CMK (cell line): Measurements from ENCODE around the gene HEBP1.

Source experiments
- DNase-seq: peaks from one replicate; pipeline ENCODE4 v3.0.0-alpha.2; 2010; ENCODE audit warnings: low read depth

Gene HEBP1

DNA sequence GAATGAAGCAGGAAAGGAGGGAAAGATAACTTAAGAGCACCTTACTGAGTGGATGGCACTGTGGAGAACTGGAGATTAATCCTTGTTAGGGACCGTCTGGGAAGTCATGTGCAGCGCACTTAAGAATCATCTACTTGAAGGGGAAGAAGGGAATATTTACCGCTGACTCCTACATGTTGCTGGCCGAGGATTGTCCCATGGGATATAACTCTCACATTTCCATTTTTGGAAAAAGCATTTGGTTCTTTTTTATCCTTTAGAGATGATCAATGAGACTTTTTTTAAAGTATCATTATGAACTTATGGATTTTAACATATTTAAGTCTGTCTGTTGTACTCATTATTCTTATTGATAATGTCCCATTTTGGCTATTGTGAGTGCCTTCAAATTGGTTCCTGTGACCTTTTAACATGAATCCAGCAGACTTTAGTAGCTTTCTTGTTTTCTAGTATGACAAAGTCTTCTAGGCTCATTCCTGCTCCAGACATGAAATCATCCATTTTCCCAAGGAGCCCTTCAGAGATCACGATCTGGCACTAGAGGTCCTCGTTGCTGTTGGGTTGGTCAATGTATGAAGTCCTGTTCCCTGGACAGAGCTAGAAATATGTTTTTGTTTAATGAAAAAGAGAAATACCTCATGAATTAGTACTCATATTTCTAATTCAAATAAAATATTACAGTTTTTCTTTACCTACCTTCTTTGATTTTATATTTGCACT lies 23.9 kb upstream of the HEBP1 start:
- no peak for DNase-seq

DNA sequence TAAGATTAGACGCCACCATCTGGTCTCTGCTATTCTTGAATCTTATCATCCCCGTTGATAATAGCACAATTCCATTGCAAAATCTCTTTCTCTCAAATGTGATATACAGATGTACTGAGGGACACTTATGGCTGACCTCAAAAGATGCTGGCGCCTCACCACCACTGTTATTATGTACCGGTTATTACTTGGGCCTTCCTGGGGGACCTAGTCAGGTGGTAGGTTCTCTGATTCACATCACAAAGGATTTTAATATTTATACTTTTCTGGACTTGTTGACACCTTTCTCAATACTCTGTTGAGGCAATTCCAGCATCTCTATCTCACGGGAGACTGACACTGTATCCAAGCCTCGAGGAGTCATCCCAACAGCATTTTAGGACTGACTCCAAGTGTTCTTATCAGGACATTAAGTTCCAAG lies 22.8 kb upstream of the HEBP1 start:
- no peak for DNase-seq

GRCh38 chr12:13011098-13011497 lies 11.0 kb upstream of the HEBP1 start:
- no peak for DNase-seq

GRCh38 chr12:13008741-13009380 lies 8.8 kb upstream of the HEBP1 start:
- no peak for DNase-seq

GRCh38 chr12:13007496-13008233 lies 7.6 kb upstream of the HEBP1 start:
- no peak for DNase-seq

- no peak for DNase-seq
Measured at GRCh38 chr12:13005649-13006048, 5.6 kb upstream of the HEBP1 start.

GRCh38 chr12:13004986-13005385 lies 4.9 kb upstream of the HEBP1 start:
- no peak for DNase-seq

- no peak for DNase-seq
Measured at GRCh38 chr12:13004361-13004760, 4.3 kb upstream of the HEBP1 start.

DNA sequence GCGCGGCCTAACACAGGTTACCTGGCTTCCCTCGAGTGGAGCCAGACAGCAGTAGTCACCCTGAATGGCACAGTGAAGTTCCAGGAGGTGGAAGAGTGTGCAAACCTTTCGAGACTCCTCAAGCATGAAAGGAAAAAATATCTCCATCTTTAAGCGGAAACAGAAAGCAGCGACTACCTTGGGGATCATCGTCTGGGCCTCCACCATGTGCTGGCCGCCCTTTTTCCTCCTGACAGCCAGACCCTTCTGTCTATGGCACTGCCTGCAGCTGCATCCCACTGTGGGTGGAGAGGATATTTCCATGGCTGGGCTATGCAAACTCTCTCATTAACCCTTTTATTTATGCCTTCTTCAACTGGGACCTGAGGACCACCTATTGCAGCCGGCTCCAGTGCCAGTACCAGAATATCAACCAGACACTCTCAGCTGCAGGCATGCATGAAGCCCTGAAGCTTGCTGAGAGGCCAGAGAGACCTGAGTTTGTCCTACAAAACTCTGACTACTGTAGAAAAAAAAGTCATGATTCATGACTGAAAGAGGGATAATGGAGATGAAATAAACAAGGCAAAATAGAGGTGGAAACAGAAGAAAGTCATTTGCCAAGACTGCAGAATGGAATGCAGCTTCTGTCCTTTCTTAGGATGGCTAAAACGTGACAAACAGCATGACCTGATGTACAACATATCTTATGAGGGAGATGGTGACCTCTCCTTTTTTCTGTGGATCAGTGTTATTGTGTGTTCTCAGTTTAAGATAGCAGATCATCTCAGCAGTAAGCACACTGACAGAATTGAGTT lies 2.4 kb upstream of the HEBP1 start:
- DNase-seq = no peak

DNA sequence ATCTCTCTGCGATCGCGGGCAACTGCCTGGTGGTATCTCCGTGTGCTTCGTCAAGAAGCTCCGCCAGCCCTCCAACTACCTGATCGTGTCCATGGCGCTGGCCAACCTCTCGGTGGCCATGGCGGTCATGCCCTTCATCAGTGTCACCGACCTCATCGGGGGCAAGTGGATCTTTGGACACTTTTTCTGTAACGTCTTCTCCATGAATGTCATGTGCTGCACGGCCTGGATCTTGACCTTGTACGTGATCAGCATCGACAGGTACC lies 1.6 kb upstream of the HEBP1 start:
- DNase-seq = no peak

DNA sequence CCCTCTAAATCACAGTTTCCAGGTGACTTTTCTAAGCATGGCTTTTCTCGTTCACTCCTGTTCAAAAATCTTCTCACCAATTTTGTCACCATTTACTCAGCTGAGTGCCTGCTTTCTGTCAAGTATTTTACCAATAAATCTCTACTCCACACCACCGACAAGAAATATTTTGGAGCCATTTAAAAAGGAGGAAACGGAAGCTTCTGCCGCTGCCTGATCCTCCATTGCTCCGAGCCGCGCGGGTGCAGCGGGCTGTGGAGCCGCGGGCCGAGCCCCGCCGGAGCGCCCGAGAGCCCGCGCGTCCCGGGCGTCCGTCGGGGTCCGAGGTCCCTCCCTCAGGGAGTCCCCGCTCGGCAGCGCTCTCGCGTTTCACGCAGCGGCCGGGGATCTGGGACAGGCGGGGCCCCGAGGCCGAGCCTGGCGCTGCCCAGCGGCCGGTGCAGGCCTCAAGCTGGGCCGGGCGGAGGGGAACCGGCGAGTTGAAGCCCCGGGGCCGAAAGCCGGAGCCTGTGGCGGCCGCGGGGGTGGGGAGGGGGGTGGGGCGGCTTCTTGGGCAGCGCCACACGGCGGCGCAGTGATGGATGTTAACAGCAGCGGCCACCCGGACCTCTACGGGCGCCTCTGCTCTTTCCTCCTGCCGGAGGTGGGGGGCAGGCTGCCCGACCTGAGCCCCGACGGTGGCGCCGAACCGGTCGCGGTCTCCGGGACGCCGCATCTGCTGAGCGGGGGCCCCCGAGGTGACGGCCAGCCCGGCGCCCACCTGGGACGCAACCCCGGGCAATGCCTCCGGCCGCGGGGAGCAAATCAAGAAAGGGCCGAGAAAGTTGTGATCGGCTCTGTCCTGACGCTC lies 1.1 kb upstream of the HEBP1 start:
- DNase-seq = no peak

DNA sequence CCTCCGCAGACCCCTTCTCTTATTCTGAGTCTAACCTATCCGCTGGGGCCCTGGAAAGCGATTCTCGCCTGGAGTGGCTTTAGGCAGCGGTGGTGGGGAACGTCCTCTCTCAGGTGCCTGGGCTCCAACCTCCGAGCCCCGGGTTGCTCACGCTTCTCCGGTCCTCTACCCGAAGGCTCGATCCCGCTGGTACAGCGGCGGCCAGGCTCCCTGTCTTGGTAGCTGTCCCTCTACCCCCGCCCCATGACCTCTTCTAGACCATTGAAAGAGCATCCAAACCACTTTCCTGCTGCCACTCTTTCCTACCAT lies 505 bp upstream of the HEBP1 start:
- no peak for DNase-seq

DNA sequence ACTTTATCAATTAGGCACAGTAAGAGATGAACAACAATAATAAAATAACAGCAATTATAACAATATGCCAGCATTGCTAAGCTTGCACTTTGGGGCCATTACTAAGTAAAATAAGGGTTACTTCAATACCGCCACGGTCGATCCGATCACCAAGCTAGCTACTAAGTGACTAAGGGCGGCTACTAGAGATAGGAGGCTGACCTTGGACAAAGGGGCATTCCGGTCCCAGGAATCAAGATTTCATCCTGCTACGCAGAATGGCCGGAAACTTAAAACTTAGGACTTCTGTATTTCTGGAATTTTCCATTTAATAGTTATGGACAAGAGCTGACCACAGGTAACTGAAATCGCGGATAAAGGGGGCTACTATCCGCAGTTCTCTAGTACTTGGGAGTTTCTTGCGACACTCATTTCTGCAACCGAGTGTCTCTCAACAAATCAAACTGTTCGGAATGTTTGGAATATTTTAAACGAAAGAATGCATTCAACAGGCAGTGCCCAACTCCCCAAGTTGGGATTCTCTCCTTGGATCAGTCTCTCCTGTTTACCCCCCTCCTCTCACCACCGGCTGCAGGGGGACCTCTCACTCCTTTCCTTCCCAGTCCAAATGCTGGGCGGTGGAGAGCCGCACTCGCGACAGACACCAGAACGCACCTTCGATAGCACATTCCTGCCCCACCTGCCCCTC lies 650 bp downstream of the HEBP1 start:
- no peak for DNase-seq

DNA sequence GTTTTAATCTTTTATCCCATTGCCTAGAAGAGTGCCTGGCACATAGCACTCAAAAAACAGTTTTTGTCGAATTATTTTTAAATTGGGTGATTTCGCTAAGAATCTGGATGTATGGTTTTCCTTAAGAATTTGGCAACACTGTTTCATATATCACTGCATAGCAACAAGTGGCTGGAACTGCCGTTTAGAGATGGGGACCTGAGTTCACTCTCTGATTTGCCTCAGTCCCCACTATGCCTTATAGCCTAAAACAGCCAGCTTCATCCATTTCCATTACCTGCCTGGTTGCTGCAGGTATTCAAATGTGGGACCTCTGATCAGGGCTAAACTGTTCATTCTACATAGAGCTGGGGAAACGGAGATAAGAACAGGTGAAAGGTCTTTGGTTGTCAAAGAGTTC lies 1.8 kb downstream of the HEBP1 start:
- no peak for DNase-seq

GRCh38 chr12:12997734-12998133 lies 2.3 kb downstream of the HEBP1 start:
- DNase-seq = no peak

DNA sequence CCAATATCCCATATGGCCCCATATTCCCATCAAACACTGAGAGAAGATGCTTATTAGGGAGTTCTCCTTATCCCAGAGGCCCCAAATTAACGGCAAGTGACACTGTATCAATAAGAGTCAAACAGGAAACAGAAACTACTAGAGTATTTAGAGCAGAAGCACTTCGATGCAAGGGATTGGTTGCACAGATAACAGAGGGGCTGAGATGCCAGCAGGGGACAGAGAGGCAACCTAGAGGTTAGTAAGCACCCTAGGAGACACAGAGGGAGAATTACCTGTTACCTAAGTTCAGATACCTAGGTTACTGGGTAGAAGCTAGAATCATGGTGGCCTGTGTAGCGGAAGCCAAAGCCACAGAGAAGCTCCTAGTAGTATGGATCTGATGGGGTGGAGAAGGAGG lies 2.9 kb downstream of the HEBP1 start:
- no peak for DNase-seq

DNA sequence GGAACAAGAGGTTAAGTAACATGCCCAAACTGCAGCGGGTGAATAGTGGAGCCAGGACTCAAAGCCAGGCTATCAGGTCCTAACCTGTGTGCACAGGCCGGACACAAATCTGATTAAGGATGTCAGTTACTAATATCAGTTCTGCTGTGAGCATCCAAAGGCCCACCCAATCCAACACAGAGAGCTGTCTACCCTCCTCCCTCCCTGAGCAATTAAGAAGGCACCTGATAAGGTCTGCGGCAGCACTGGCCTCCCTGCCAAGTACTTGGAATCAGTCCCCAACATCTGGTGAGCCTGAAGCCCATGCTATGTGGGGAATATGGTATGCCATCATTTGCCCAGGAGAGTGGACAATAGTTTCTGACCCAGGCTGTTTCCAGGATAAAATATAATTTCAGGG lies 3.9 kb downstream of the HEBP1 start:
- DNase-seq = no peak

DNA sequence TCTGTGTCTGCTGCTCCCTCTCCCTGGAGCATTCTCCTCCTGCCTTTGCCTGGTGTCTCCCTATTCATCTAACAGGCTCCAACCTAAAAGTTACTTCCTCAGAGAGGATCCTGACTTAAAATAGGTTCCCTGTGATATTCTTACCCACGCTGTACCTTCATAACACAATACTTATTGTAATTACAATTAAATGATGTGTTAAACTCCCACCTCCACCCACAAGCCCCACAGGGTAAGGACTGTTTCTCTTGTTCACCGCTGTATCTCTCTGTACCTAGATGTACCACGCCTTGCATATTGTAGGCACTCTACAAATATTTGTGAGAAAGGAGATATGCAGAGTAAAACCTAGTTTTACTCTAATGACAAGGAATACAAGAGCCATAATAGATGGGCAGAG lies 5.0 kb downstream of the HEBP1 start:
- DNase-seq = no peak

GRCh38 chr12:12993367-12993766 lies 6.7 kb downstream of the HEBP1 start:
- DNase-seq = no peak

- DNase-seq = no peak
Measured at GRCh38 chr12:12992418-12993130, 7.5 kb downstream of the HEBP1 start.
